Activated naive CD8-positive, alpha-beta T cell treated with anti-CD3 and anti-CD28 coated beads, Interleukin-2, amount 10 ng/mL, durations not matched to agents 7 days and 5 days (primary cell): ENCODE data around the gene PPP1R9A. TPM values are rescaled to one million over a fixed set of nuclear protein-coding genes. Genes with fewer than 3 reads are reported as not detected.

Experiments
- ATAC-seq: fragments of 150-1000 bp; cut with Tn5 transposase; one replicate; pipeline ENCODE4 v1.10.0; 2021; ENCODE audit warnings: low read depth, moderate library complexity
- POLR2A ChIA-PET: fragments of 350-600 bp; sonication (Branson Sonifier 250); formaldehyde crosslinking; loops from one replicate; lab custom pipeline; 2021; ENCODE audit warnings: antibody characterized with exemption; lab: Charles Lee
- DNase-seq: peaks from one replicate; pipeline ENCODE4 v3.0.0; 2021
- H3K27ac Mint-ChIP-seq: one replicate; pipeline ENCODE4 v1.8.0; 2022; ENCODE audit warnings: mild to moderate bottlenecking, mixed read lengths
- H3K27me3 Mint-ChIP-seq: one replicate; pipeline ENCODE4 v1.8.0; 2022; ENCODE audit warnings: mild to moderate bottlenecking, moderate library complexity, mixed read lengths
- H3K36me3 Mint-ChIP-seq: one replicate; pipeline ENCODE4 v1.8.0; 2021; ENCODE audit warnings: mild to moderate bottlenecking, mixed read lengths
- H3K4me1 Mint-ChIP-seq: one replicate; pipeline ENCODE4 v1.8.0; 2021; ENCODE audit warnings: mixed read lengths
- H3K4me3 Mint-ChIP-seq: one replicate; pipeline ENCODE4 v1.8.0; 2022; ENCODE audit warnings: mild to moderate bottlenecking, moderate library complexity, mixed read lengths
- H3K9me3 Mint-ChIP-seq: one replicate; pipeline ENCODE4 v1.8.0; 2021; ENCODE audit warnings: mixed read lengths
- total RNA-seq, 2 experiments: library from RNA; stranded (reverse); gene quantifications; one replicate each; pipeline ENCODE4 v1.2.3, GENCODE V29; 2021

Gene PPP1R9A
- total RNA-seq, 2 experiments from 2014 or later = 0.06 to 0.42 TPM

DNA sequence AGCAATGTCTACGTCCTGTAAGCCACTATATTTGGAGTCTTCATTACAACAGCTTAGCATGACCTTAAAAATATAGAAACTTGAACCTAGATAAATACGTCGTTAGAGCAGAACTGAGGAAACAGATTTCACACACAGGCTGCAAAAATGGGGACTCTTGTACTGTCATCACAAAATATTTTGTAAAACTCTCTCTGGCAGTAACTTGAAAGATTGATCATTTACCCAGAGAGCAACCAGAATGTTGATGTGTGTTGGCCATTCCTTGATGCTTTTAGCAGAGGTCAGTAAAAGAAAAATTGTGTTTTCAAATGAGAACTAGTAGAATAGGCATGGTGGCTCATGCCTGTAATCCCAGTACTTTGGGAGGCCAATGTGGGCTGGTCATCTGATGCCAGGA is 431.4 kb downstream of the PPP1R9A start:
- POLR2A ChIA-PET = no interaction called here
- Mint-ChIP-seq H3K27ac (no peak overlapping the region), H3K4me3 (no peak overlapping the region), H3K36me3 (no peaks in the 10 kb centered on the region), H3K9me3 (peaks cover 3% of the 10 kb centered on the region), H3K27me3 (no peaks in the 10 kb centered on the region), H3K4me1 (no peaks in the 10 kb centered on the region)
- no peak for DNase-seq
- no peak for ATAC-seq

DNA sequence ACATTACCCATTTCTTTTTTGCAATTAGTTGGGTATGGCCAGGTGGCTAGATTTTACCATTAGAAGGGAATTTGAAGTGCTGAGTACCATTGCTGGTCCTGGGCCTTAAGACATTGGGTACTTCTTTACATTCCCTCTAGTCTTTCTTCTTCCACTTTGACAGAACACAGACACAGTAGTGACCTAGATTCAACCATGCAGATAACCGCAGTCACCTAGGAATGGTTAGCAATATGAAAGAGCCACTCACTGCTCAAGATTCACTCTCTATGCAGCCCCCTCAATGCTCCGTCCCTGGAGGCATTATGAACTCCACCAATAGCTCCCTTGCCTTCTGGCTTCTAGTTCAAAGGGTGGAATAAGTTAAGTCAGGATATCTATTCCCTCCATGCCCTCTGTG is 433.1 kb downstream of the PPP1R9A start:
- Mint-ChIP-seq H3K4me1 (no peaks in the 10 kb centered on the region), H3K36me3 (no peaks in the 10 kb centered on the region), H3K4me3 (no peak overlapping the region), H3K27me3 (no peaks in the 10 kb centered on the region), H3K9me3 (peaks cover 3% of the 10 kb centered on the region), H3K27ac (no peak overlapping the region)
- POLR2A ChIA-PET = no interaction called here
- ATAC-seq = no peak
- no peak for DNase-seq

DNA sequence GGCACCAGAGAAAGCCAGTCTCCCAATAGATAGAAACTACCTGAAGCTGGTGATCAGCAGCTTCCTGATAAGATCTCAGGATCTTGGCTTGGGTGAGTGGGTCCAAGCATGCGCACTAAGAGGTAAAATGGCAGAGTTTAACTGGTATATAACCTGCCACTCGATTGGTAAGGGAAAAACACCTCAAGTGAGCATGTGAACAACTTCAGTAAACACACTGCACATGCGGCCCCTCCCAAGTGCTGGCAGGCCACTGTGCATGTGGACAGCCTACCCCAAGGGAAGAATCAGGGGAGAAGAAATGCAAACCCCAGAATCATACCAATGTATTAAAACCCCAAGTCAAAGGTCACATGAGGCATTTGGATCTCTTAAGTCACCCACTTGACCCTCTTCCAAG is 434.6 kb downstream of the PPP1R9A start:
- Mint-ChIP-seq H3K27me3 (no peaks in the 10 kb centered on the region), H3K4me3 (no peak overlapping the region), H3K9me3 (peaks cover 3% of the 10 kb centered on the region), H3K27ac (no peak overlapping the region), H3K4me1 (no peaks in the 10 kb centered on the region), H3K36me3 (no peaks in the 10 kb centered on the region)
- no peak for DNase-seq
- POLR2A ChIA-PET = no interaction called here
- ATAC-seq = no peak

DNA sequence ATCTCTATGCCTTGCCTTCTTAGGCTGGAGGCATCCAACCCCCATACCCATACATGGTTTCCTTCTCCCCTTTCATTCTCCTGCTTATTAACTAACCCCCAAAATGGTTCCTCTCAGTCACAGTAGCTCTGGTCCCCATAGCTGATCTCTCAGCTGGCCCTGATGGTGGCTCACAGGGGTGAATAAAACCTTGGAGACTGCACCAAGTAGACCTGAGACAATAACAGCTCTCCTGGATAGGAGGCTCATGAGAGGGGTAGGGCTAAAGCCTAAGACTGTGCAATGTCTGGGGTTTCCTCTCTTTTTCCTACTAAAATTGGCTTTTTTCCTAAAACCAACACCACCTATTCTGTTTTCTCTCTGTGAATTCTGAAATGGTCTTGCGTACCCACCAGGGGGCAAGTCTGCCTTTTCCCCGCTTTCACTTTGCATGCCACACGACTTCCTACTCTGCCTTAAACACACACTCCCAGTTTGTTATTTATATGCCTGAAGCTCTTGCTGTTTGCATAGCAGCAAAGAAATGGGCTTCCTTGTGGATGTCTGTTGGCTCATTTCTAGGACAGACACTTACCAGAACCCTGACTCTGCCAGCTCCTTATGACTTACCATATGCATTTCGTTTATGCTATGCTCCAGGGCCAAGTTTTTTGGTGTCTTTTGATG is 435.4 kb downstream of the PPP1R9A start:
- Mint-ChIP-seq H3K27ac (no peak overlapping the region), H3K4me1 (no peaks in the 10 kb centered on the region), H3K36me3 (no peaks in the 10 kb centered on the region), H3K4me3 (no peak overlapping the region), H3K27me3 (no peaks in the 10 kb centered on the region), H3K9me3 (peaks cover under 1% of the 10 kb centered on the region)
- ATAC-seq = no peak
- no peak for DNase-seq
- POLR2A ChIA-PET = no interaction called here
